GM21367 (cell line): ENCODE data around the gene TUBA3E.
"Not testable (repeated sequence)": the region's sequence is repeated elsewhere in the genome, so short reads cannot be mapped to it uniquely, and the experiment has no call there.

Source experiments
- ATAC-seq: cut with Tn5 transposase; IDR thresholded peaks from one replicate; pipeline ENCODE4 v1.9.1; 2021; ENCODE audit not compliant: unreplicated experiment

The TUBA3E gene

DNA sequence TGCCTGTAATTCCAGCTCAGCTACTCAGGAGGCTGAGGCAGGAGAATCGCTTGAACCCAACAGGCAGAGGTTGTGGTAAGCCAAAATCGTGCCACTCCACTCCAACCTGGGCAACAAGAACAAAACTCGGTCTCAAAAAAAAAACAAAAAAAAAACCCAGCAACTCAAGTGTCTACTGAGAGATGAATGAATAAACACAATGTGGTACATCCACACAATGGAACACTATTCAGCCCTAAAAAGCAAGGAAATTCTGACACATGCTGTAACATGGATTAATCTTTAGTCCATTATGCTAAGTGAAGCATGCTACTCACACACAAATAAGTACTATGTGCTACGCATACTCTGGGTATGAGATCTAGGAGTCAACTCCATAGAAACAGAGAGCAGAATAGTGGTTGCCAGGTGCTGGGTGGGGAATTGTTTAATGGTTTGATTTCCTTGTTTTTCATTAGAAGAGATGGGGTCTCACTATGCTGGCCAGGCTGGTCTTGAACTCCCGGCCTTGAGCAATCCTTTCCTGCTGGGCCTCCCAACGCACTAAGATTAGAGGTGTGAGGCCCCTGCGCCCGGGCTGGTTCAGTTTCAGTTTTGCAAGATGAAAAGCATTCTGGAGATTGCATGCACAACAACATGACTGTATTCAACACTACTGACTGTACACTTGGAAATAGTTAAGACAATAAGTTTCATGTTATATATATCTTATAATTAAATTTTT, 32.8 kb downstream of the TUBA3E start:
- no peak for ATAC-seq

DNA sequence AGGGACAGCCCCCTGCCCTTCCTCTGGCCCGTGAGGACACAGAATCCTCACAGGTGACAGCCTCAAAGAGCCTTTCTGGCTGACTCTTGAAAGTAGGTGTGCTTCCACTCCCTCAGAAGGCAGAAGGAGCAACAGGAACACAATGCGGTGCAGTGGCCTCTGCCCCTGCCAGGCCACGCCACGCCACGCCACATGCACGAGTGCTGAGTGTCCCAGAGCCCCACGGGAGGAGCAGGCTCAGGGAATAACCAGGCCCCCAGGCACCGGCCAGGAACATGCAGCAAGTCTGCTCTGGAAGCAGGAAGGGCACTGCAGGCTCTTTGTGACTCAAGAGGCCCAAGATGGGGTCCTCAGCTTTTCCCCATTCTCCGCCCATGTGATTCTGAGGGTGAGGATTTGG, 35.3 kb downstream of the TUBA3E start:
- ATAC-seq = no peak

DNA sequence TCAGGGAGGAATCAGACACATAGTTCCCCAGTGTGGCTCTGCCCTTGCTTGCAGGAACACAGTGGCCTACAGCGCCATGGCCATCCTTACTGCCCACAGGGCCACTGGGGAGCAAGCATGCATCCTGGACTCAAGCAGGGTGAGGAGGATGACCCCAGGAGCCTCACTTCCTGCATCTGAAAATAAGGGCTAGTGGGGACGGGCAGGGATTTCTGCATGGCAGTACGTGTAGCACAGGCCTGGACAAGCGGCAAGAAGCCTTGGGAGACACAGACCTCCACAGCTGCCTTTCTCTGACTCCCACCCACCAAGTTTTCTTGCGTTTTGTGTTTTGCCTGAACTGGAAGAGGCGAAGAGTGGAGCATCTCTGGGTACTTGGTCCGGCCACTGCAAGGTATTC, 35.8 kb downstream of the TUBA3E start:
- ATAC-seq = not testable (repeated sequence)

DNA sequence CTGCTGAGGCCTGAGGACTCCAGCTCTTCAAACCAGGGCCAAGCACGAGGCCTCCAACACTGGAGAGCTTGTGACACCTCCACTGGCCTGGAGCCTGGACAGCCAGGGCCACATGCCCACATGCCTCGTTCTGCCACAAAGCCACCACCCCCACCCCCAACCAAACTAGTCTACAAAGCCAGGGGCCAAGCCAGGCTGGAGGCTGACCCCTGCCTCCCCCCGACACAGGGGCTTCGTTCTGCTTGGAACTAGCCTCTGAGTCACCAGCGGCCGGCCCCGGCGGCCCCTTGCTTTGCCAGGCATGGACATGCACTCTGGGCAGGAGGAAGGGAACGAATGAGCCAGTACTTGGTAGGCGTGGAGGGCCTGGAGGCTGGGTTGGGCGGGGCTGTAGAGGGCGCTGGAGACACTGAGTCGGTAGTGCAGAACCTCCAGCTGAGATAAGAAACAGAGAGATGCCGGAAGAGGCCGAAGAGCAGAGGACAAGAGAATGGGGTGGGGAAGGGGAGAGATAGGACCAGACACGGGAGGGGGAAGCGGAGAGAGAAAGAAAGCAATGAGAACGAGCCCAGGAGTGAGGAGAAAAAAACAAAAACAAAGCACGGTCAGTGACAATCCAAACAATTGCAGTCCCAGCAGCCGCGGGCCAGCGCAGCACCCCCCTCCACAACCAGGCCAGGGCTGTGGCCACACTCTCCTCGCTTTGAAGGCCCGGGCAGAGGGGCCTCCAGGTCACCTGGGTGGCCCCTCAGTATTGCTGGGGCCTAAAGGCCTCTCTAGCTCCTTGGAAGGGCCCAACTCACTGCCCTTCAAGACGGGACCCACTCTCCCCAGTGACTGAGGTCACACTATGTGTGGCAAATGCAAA, 37.2 kb downstream of the TUBA3E start:
- not testable (repeated sequence) for ATAC-seq

DNA sequence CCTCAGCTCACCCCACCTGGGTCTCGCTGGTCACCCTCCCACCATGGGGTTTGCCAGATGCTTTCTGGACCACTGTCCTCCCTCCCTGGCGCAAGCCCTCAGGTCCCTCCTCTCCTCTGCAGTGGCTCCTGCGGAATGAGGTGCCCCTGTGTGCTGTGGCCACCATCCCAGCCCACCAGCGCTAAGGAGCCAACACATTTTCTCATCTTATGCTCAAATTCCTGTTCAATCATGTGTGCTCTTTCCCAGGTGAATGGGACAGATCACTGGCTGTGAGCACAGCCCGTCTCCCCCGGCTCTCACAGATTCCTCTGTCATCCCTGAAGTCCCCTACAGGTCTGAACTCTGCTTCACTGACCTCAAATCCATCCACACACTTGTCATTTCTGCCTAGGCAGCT, 38.1 kb downstream of the TUBA3E start:
- no peak for ATAC-seq

DNA sequence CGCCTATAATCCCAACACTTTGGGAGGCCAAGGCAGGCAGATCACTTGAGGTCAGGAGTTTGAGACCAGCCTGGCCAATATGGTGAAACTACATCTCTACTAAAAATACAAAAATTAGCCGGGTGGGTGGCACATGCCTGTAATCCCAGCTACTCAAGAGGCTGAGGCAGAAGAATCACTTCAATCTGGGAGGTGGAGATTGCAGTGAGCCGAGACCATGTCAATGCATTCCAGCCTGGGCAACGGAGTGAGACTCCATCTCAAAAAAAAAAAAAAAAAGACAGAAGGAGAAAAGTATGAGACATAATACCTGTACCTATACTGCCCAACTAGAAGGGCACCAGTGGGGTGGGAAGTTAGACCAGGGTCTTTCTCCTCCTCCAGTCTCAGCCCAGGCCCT, 38.9 kb downstream of the TUBA3E start:
- ATAC-seq = not testable (repeated sequence)

DNA sequence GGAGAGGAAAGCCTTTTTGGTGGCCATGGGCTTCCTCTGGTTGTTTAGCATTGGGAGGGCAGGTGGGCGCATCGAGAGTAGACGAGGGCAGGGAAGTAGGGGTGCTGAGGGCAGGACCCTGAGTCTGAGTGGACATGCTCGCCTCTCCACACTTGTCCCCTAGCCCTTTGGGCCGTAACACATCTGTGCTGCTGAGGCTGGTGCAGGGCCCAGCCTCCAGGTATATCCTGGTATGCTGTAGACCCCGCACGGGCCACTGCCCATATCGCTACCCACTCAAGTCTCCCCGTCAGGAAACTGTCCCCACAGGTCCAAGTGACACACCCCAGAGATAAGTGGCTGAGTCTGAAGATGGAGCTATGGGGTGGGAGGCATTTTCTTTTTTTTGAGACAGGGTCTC, 39.6 kb downstream of the TUBA3E start:
- no peak for ATAC-seq

DNA sequence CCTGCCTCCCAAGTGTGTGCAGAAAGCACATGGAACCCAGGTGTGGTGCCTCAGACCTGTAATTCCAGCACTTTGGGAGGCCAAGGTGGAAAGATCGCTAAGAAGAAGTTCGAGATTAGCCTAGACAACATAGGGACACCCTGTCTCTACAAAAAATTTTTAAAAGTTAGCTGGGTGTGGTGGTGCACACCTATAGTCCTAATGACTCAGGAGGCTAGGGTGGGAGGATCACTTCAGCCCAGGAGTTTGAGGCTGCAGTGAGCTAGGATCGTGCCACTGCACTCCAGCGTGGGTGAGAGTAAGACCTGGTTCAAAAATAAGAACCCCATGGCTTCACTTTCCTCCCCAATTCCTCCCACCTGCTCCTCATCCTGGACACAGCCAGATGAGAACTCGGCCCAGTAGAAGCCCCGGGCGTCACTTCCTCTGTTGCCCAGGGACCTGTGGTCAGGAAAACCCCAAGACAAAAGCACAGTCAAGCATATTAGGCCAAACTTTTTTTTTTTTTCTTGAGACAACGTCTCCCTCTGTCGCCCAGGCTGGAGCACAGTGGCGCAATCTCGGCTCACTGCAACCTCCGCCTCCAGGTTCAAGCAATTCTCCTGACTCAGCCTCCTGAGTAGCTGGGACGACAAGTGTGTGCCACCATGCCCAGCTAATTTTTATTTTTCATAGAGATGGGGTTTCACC, 40.3 kb downstream of the TUBA3E start:
- ATAC-seq = peak; percentile 86

DNA sequence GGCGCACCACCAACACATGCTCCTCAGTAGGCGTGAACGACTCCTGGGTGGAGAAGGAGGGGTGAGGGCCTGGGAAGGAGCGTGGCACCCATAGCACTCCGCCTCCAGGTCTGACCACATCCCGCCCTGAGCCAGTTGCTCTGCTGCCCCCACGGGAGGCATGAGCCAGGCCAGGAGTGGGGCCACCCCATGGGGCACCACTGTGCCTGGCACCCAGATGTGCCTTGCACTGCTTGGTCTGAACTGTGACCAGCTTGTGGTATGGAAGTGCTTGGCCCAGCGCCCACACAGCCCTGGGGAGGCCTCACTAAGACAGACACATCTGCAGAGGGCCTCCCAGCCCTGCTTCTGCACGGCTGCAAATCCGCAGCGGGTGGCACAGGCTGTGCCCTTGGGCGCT, 40.9 kb downstream of the TUBA3E start:
- ATAC-seq = peak; percentile 35

DNA sequence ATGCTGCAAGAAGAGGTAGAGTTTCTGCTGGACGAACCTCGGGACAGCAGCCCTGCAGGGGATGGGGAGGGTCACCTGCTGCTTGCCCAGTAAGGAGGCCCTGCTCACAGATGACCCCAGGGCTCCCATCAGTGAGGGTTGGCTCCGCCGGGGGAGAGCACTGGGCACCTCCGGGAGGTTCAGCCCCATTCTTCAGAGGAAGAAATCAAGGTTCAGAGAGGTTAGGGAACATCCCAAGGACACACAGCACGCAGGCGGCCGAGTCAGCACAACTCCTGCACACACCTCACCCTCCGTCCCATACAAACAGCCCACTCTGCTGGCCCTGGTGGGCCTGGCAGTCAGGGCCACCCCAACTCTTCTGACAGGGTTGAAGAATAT, 41.6 kb downstream of the TUBA3E start:
- no peak for ATAC-seq

DNA sequence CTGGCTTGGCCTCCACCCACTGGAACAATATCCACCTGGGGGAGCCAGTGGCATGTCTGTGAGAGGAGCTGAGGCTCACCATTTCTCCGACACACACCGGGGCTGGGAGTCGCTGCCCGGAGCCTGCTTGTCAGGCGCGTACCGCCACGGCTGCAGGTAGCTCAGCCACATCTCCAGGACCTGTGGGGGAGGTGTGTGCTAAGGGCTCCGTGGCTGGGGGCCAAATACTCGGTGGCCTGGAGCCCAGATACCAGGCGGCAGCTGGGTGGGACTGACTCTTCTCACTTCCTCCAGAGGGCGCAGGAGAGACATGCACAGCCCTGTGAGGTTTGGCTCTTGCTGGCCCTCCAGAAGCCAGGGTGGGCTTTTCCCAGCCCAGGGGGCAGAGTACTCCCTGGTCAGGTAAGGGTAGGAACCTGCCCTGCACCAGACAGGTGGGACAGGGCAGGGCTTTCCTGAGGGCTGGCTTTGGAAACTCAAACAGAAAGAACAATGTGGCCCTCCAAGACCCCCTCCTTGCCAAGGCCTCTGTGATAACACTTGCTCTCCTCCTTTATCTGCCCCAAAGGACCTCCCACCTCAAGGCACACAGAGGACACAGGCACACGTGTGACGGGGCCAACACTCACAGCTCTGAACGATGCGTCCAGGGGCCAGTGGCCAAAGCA, 42.1 kb downstream of the TUBA3E start:
- ATAC-seq = not testable (repeated sequence)

DNA sequence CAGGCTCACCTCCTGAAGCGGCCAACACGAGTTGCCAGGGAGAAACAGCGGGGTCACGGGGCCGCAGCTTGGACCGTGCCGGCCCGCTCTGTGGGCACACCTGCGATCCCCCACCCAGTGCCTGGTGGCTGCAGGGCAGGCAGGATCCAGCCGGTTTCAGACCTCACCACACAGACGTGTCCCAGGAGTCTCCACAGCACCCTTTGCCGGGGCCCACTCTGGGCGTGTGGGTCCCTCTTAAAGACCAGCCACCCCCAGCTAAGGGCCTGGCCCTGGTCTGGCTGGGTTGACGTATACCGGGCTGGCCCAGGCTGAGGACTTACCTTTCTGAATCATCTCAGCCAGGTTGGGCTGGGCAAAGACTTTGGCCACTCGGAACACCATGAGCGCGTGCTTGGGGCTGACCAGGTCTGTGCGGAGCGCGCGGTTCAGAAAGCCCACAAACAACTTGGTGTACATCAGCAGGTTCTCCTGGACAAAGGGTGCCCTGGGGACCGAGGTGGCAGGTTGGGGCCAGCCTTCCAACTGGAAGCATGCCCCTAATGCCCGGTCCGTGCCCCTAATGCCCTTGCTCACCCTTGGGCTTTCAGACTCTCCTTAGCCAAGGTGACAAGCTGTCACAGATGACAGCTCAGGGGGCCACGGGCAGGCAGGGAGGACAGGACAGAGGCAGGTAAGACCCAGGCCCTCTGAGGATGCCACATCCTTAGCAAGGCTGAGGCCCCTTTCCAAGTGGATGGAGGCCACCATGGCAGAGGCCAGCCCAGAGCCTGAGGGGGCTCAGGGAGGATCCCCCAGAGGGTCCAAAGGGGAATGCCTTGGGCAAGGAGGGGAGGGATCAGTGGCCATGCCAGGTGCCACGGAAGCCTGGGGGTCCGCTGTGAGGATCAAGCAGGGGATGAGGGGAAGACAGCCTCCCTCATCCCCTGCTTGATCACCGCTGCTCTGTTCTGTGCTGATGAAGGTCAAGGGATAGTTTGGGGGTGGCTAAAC, 43.2 kb downstream of the TUBA3E start:
- ATAC-seq = no peak

DNA sequence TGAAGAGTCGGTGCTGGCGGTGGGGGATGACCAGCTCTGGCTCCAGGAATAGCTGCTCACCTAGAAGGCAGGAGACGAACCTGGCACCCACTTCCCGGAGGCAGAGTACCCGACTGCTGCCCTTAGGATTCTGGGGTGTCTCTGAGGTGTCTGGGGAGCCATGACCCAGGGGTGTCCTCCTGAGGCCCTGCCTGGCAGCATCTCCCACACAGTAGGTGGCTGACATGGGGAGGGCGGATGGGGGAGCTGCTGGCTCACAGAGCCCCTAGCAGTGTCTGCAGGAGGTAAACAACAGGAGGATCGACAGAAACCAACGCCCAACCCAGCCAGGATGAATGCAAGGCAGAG, 43.8 kb downstream of the TUBA3E start:
- ATAC-seq = not testable (repeated sequence)

DNA sequence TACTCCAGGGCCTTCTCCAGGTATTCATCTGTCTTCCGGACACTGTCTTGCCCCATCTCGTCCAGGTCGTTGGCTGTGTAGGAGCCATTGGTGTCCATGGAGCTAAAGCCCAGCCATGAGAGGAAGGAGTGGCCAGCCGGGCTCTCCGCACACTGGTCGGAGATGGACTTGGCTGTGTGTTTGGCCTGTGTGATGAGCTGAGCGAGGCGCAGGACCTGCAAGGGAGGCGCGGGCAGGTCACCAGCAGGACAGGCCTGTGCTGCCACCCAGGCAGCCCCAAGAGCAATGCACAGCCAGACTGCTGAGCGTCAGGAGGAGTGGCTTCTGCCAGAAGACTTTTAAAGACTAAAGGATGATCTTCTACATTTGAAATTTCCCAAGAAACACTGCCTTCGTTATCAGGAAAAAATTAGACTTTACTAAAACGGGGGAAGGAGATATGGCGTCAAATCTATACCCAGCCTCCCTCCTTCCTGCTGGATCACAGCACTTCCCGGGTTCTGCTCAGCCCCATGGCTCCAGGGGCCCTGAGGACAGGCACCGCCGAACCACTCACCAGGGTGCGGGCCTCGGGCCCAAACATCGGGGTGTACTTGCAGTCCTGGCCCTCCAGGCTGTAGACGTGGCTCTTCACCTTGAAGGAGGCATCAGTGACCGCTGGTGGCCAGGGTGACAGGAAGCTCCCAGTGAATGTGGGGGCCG, 44.4 kb downstream of the TUBA3E start:
- not testable (repeated sequence) for ATAC-seq

DNA sequence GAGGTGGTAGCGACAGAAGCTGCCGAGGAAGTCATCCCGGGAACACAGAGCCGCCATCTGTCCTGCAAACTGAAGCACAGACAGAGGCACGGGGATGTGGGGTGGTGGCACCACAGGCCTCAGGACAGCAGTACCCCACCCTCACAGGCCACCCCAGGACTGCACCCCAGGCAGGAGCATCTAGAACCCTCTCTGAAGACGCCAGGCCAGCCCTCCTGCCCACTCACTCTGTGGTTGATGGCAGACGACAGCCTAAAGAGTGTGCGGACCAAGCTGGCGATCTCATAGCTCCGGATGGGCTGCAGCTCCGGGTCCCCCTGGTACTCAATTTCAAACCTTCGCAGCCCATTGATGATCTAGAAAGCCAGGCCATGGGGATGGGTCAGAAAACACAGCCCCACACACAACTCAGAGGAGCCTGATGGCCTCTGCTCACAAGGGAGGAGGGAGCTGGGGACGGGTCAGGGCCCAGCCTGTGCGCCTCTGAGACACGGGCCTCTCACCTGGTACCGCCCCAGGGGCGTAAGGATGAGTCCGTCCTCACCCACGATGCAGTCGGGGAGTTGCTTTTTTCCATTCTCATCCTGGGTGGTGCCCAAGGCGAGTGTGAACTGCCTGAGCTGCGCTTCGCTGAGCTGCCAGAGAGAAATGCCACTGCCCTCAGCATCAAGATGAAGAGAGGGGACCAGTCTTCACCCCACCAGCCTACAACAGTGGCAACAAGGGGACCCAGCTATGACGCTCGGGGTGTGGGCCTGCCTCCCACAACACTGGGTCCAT, 45.2 kb downstream of the TUBA3E start:
- no peak for ATAC-seq

DNA sequence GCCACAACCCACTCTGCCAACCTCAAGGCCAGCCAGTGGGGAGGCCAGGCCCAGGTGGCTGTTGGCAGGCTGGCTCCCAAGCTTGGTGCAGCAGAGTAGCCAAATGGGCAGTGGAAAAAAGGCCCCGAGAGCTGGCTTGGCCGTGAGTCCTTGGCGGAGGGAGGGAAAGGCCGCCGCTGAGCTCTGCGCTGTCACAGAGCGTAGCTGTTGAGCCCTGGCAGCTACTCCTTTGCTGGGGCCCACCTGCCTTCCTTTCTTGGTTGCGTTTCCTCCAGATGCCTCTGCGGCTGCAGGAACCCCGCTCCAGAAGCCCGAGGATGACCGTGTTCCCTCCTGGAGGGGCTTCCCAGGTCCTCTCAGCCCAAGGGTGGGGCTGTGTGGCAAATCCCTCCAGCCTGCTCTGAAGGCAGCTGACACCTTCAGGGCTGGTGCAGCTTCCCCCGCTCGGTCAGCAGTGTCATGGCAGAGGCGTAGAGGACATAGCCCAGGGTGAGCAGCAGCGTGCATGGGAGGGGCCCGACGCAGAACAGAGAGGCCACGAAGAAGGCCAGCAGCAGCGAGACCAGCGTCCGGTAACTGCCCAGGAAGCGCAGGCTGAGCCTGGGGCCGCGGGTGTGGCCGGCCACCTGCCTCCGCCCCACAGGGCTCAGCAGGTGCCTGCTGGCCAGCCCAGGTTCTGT, 46.0 kb downstream of the TUBA3E start:
- not testable (repeated sequence) for ATAC-seq

DNA sequence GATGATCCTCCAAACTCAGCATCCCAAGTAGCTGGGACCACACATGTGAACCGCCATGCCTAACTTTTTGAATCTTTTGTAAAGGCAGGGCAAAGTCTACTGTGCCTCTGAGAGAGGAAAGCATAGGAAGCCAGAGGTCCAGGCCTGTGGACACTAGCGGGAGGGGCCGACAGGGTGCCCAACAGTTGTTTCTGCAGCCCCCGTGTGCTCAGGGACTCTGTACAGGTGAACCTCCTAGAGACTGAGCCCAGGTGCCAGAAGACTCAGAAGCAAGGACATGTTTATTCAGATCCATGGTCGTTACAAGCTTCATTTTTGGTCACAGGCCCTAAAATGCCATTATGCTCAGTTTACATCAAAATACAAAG, 47.1 kb downstream of the TUBA3E start:
- ATAC-seq = not testable (repeated sequence)
